HG02938 (cell line): ENCODE data around the gene EPB41L4A.

Experiments
- ATAC-seq: cut with Tn5 transposase; IDR thresholded peaks from one replicate; pipeline ENCODE4 v1.9.1; 2021; ENCODE audit warnings: mild to moderate bottlenecking, moderate library complexity; ENCODE audit not compliant: unreplicated experiment

Gene EPB41L4A

GRCh38 chr5:112165897-112166737 lies 253.0 kb downstream of the EPB41L4A start:
- no peak for ATAC-seq

- no peak for ATAC-seq
These were observed 253.7 kb downstream of the EPB41L4A start for GRCh38 chr5:112165399-112165798.

DNA sequence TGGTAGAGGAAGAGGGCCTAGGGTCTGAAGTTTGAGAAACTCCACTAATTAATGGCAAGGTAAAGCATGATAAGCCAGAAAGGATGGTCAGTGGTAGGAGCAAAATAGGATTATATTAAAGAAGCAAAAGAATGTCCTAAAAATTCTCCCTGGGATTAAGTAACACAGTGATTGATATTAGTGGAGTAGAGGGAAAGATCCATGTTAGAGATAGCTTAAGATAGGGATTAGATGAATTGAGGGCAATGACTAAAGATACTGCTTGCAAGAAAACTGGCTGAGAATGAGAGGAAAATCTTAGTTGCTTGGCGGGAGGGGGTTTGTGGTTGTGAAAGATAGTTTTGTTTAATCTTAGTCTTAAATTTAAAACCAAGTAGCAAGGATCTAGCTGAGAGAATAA lies 255.6 kb downstream of the EPB41L4A start:
- no peak for ATAC-seq

DNA sequence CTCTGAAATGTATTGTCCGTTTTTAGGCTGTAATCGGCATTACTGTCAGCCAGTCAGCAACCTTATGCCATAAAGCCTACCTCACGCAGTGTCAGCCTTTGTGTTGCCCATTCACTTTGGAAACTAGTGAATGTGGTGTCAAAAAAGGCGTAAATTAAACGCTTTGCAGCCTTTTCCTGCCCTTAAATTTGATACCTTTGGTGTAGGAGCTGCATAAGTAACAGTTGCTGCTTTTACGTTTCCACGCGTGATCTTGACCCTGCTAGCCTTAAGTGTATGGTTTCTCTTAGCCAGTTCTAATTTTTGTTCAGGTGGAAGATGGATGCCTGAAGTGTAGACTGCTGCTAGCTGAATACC lies 257.7 kb downstream of the EPB41L4A start:
- no peak for ATAC-seq

GRCh38 chr5:112160652-112161391 lies 258.3 kb downstream of the EPB41L4A start:
- peak; percentile 95 for ATAC-seq

DNA sequence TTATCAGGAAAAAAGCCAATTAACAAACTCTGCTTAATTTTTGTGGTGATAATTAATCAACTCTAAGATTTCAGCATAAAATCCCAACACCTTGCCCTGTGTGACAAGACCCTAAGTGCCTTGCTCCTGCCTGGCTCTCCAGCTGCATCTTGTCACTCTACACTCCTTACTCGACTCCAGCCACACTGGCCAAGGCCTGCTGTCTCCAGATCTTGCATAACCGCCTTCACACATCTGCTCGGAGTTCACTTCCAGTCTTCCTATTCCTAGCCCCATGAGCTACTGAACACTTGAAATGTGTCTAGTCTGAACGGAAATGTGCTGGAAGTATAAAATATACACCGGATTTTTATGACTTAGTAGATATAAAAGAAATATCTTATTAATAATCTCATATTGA lies 259.6 kb downstream of the EPB41L4A start:
- ATAC-seq, result no peak

- ATAC-seq, result no peak
These were observed 262.9 kb downstream of the EPB41L4A start for GRCh38 chr5:112156211-112156610.

DNA sequence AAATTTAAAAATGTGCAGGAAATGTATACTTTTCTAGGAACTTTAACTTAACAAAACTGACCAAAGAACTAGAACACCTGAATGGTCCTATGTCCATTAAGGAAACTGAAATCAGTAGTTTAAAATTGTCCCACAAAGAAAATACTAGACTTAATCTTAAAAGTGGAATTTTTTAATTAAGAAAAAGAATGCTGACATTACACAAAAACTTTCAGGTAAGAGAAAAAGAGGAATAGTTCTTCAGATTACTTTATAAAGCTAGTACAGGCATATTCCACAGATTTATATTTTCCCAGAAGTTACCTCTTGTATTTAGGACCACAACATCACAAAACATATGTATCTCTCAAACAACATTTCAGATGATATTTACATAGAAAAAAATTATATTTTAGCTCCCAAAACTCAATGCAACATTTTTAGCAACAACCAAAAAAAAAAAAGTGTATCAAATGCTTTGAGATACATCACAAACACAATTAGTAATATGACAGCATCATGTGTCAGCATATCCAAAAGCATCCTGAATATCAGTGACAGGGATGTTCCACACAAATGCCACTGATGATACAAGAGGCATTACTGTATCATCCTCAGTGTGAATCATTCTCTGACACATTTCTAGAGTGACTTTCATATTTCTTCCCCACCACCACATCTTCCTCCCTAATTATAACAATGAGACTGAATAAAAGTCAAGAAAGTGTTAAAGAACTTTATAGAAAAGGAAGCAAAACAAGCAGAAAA lies 264.0 kb downstream of the EPB41L4A start:
- no peak for ATAC-seq

DNA sequence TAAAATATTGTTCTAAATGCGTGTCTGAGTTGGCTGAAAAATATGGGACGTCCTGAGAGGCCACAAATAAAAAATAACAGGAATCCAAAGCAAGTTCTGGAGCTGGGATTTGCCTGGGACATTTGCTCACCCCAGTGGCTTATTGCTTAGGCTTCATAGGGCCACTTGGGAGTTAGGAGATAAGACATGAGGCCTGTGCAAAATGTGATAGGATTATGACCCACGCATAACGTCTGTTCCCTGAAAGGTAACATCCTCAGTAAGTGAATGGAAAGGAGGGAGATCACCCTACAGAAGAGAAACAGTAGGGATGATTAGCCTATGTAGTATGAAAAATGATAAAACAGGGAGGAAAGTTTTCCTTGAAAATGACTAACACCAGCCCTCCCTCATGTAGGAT lies 269.4 kb downstream of the EPB41L4A start:
- ATAC-seq, result no peak

- ATAC-seq, result peak; percentile 74
These were observed 272.5 kb downstream of the EPB41L4A start for GRCh38 chr5:112146323-112147226.

DNA sequence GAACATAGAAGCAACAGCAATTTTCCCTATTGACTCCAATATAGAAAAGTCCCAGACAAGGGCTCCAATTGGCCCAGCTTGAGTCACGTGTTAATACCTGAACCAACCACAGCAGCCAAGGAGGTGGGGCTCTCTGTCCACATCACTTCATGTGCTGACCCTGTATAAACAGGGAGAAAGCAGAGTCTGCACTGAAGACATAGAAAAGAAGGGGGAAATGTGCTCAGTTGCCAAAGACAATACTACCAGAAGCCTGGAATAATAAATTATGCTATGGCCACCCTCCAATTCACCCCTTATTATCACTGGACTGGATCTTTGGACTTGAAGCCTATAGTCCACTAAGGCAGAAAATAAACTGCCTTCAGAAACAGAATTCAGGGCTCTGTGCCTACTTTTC lies 275.4 kb downstream of the EPB41L4A start:
- ATAC-seq, result no peak

DNA sequence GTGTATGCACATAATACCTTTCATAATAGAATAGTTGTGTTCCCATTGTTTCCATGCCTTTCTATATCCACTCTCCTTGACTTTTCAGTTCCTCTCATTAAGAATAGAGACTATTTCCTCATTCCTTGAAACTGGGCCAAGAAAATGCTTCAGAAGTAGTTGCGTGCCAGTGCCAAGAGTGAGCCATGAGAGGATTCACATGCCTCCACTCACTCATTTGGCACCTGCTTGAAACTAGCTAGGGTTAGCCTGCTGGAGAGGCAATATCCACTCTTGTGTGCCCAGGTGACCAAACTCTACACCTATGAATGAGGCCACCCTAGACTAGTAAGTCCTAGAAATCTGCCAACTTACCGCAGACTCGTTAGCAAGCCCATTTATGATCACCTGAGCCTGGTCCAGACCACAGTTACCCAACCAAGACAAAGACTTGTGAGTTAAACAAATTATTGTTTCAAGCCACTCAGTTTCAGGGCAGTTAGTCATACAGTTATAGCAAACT lies 276.3 kb downstream of the EPB41L4A start:
- peak; percentile 32 for ATAC-seq

DNA sequence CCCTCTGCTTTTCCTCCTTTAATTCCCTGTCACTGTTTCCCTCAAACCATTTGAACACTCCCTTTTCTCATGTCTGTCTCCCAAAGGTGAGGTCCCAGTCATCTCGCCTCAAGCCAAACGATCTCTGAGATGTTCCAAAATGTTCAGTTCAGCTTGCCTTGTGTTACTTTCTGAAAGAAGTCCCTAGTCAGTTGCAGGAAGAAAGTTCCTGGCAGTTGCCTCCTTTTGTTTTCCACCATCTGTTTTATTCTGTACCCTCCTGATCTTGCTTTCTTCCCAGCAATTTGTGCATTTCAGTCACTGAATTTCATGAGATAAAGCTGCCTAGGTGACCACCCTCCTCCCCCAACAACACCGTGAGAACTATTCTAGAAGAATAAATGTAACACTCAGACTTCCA lies 277.5 kb downstream of the EPB41L4A start:
- no peak for ATAC-seq

DNA sequence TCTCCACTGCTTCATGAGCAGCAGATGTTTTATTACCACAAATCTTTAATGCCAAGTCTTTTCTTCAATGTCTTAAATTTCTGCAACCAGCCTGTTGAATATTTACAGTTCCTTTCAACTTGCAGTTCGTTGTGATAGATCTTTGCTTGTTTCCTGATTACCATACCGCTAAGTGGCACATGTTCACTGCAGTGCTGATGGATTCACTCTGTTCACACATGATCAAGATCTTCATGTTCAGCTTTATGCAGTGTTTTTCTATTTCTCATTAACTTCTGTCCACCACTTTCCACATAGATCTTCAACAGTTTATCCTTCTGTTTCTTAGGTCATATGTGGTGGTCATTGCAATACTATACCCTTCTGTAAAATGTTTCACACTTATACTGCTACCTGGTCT lies 280.6 kb downstream of the EPB41L4A start:
- no peak for ATAC-seq

GRCh38 chr5:112136773-112137172 lies 282.3 kb downstream of the EPB41L4A start:
- ATAC-seq, result no peak

DNA sequence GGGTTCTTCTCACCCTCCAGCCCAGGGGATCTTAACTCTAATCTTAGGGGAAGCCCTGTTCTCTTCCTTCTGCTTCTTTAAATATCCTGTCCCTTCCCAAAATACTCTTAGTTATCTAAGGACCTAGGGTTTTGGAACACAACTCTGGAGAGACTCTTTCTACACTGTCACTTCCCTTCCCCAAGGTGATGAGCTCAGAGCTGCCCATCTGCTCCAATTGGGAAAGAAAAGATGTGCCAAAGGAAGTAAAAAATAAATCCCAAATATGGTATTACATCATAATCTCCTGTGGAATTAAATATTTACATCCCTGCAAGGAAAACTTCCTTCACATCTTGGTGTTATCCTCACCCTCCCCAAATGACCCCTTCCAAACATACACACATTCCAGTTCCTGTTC lies 291.2 kb downstream of the EPB41L4A start:
- no peak for ATAC-seq

DNA sequence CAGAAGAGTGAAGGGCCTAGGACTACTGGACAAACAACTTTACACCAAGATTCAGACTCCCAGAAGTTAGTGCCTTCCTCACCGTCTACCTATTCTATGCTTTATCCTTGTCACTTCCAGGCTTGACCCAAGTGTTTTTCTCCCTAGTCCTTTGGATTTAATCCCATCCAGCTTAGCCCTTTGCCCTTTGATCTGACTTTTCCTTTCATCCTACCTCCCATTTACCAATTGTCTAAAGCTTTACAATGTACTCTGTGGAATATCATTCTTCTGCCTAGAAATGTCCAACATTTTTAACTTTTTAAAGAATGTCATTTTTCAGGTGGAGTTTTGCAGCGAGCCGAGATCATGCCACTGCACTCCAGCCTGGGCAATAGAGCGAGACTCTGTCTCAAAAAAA lies 292.1 kb downstream of the EPB41L4A start:
- ATAC-seq, result no peak

GRCh38 chr5:112125903-112126302 lies 293.2 kb downstream of the EPB41L4A start:
- no peak for ATAC-seq

DNA sequence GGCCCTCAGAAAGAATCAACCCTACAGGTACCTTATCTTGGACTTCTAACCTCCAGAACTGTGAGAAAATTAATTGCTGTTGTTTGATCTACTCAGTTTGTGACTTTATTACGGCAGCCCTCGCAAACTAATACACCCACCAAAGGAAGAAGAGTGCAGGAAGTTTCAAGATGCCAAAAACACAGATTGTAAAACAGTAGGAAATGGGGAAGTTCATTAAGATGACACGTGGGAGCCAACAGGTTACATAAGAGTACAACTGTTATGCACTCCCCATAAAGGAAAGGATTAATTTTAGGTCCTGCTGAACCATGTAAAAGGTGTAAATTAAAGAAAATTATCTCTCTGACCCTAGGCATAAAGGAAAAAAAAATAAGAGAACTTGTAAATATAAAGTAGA lies 294.3 kb downstream of the EPB41L4A start:
- no peak for ATAC-seq

DNA sequence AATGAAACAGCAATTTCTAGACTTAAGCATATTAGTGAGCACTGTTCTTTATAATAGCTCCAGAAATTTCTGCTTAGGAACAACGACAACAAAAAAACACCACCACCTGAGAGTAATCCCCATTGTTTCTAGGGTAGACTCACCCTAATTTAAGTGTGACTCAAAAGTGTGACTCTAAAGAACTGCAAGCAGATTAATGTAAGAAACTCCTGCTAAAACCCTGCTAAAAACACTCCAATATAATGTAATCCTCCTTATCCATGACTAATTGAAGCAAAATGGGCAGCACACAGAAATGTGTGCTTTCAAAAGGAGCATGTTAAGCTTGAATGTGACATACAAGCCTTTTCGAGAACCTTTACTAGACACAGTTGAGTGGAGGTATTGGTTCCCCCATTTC lies 296.0 kb downstream of the EPB41L4A start:
- no peak for ATAC-seq
